H1 (cell line): ENCODE results near the gene ACTG2. TPM values are rescaled to one million over a fixed set of nuclear protein-coding genes. Genes with fewer than 3 reads are reported as not detected.

ENCODE experiments used
- CTCF ChIA-PET: fragments of 300-600 bp; sonication (Branson Sonifier 250); formaldehyde crosslinking; loops from one replicate; lab custom pipeline; 2021; ENCODE audit not compliant: partially characterized antibody; lab: Charles Lee
- POLR2A ChIA-PET: fragments of 300-600 bp; sonication (Branson Sonifier 250); formaldehyde crosslinking; loops from one replicate; lab custom pipeline; 2021; ENCODE audit warnings: inconsistent platforms; ENCODE audit not compliant: partially characterized antibody; lab: Charles Lee
- DNase-seq, 2 experiments: peaks; one replicate each; pipeline versions ENCODE4 v3.0.0 to v3.0.0-alpha.2; 2010 to 2022; ENCODE audit warnings: low spot score in 2 of 2, low read depth in 1 of 2, mixed read lengths in 1 of 2
- FAIRE-seq: peaks from 2 replicates; lab custom pipeline; 2011; peaks lifted over from hg19 to GRCh38; lab: Jason Lieb, UNC
- H2AFZ ChIP-seq: 2 replicates; pipeline ENCODE4 v1.8.1; 2012; ENCODE audit warnings: low read length, inconsistent platforms
- H2AK5ac ChIP-seq: 2 replicates; pipeline ENCODE4 v1.6.1; 2013; ENCODE audit warnings: low read depth, low read length
- H2BK120ac ChIP-seq: replicated peaks from 2 replicates; pipeline ENCODE3; 2013; ENCODE audit warnings: low read depth, low read length, inconsistent platforms
- H2BK12ac ChIP-seq: 2 replicates; pipeline ENCODE4 v1.6.1; 2013; ENCODE audit warnings: low read depth, low read length
- H2BK15ac ChIP-seq: 2 replicates; pipeline ENCODE4 v1.6.1; 2013; ENCODE audit warnings: low read length
- H2BK20ac ChIP-seq: 2 replicates; pipeline ENCODE4 v1.6.1; 2013; ENCODE audit warnings: low read length
- H2BK5ac ChIP-seq: 2 replicates; pipeline ENCODE4 v1.6.1; 2013; ENCODE audit warnings: low read depth, low read length
- H3K14ac ChIP-seq: 2 replicates; pipeline ENCODE4 v1.6.1; 2013; ENCODE audit warnings: inconsistent platforms; ENCODE audit not compliant: insufficient read length
- H3K18ac ChIP-seq: 2 replicates; pipeline ENCODE4 v1.6.1; 2013; ENCODE audit warnings: low read length; ENCODE audit errors: extremely low read depth
- H3K23ac ChIP-seq: 2 replicates; pipeline ENCODE4 v1.6.1; 2013; ENCODE audit warnings: inconsistent platforms; ENCODE audit not compliant: insufficient read length
- H3K23me2 ChIP-seq: 2 replicates; pipeline ENCODE4 v1.6.1; 2013; ENCODE audit warnings: low read depth, low read length
- H3K27ac ChIP-seq: 2 replicates; pipeline ENCODE4 v1.6.1; 2011; ENCODE audit warnings: low read depth, low read length, inconsistent platforms
- H3K27me3 ChIP-seq, 4 experiments: replicated peaks in 1 of 4; 1 replicate in 1 of 4; 2 replicates in 3 of 4; pipeline versions ENCODE4 v1.6.1 to v1.8.1; 2011 to 2013; ENCODE audit warnings: low read length in 3 of 4, mild to moderate bottlenecking in 3 of 4, inconsistent platforms in 2 of 4, mixed read lengths in 2 of 4, moderate library complexity in 1 of 4; ENCODE audit not compliant: control insufficient read depth in 3 of 4, insufficient read depth in 3 of 4; ENCODE audit errors: extremely low read depth in 1 of 4
- H3K36me3 ChIP-seq, 4 experiments: 2 replicates each; pipeline versions ENCODE4 v1.6.1 to v1.8.1; 2011 to 2013; ENCODE audit warnings: mild to moderate bottlenecking in 4 of 4, low read length in 3 of 4, moderate library complexity in 2 of 4, control low read depth in 1 of 4, inconsistent platforms in 1 of 4; ENCODE audit not compliant: insufficient read depth in 4 of 4, control insufficient read depth in 2 of 4
- H3K4ac ChIP-seq: replicated peaks from 2 replicates; pipeline ENCODE3; 2013; ENCODE audit warnings: low read length, low read depth, mixed read lengths, inconsistent platforms; ENCODE audit not compliant: insufficient read length
- H3K4me1 ChIP-seq, 4 experiments: replicated peaks in 1 of 4; 1 replicate in 1 of 4; 2 replicates in 3 of 4; pipeline versions ENCODE4 v1.6.1 to v1.8.1; 2011 to 2013; ENCODE audit warnings: low read length in 3 of 4, inconsistent platforms in 2 of 4, mixed read lengths in 1 of 4; ENCODE audit not compliant: insufficient read depth in 4 of 4, control insufficient read depth in 3 of 4
- H3K4me2 ChIP-seq, 2 experiments: 2 replicates each; pipeline versions ENCODE4 v1.6.1 to v1.8.1; 2011 to 2013; ENCODE audit warnings: low read depth in 2 of 2, low read length in 2 of 2, control low read depth in 1 of 2, inconsistent platforms in 1 of 2, mild to moderate bottlenecking in 1 of 2; ENCODE audit not compliant: insufficient read depth in 1 of 2
- H3K4me3 ChIP-seq, 4 experiments: fragments of 200-600, 300-600 bp in 1 of 4; sonication (generic), shearing (Covaris generic), sonication (Bioruptor Twin) in 1 of 4; 2 replicates each; pipeline versions ENCODE4 v1.5.1 to v1.8.1; 2011 to 2016; ENCODE audit warnings: low read length in 4 of 4, low read depth in 3 of 4, control low read depth in 2 of 4, inconsistent platforms in 2 of 4, mild to moderate bottlenecking in 2 of 4, mixed read lengths in 1 of 4, moderate library complexity in 1 of 4; ENCODE audit not compliant: insufficient read depth in 2 of 4; ENCODE audit errors: extremely low read depth in 1 of 4
- H3K56ac ChIP-seq: replicated peaks from 2 replicates; pipeline ENCODE3; 2013; ENCODE audit warnings: low read depth, mild to moderate bottlenecking, mixed read lengths, low read length, inconsistent platforms; ENCODE audit not compliant: insufficient read length
- H3K79me1 ChIP-seq: 2 replicates; pipeline ENCODE4 v1.6.1; 2013; ENCODE audit warnings: low read depth, low read length, control low read depth
- H3K79me2 ChIP-seq, 2 experiments: 2 replicates each; pipeline versions ENCODE4 v1.6.1 to v1.8.1; 2012 to 2013; ENCODE audit warnings: low read length in 2 of 2, mild to moderate bottlenecking in 2 of 2, inconsistent platforms in 1 of 2; ENCODE audit not compliant: insufficient read depth in 2 of 2, control insufficient read depth in 1 of 2
- H3K9ac ChIP-seq, 4 experiments: replicated peaks in 1 of 4; 1 replicate in 1 of 4; 2 replicates in 3 of 4; pipeline versions ENCODE4 v1.6.1 to v1.8.1; 2011 to 2013; ENCODE audit warnings: low read depth in 3 of 4, low read length in 3 of 4, control low read depth in 2 of 4, mild to moderate bottlenecking in 2 of 4, moderate library complexity in 2 of 4, inconsistent platforms in 1 of 4; ENCODE audit errors: extremely low read depth in 1 of 4
- H3K9me3 ChIP-seq, 2 experiments: 2 replicates each; pipeline versions ENCODE4 v1.6.1 to v1.8.1; 2012 to 2013; ENCODE audit warnings: mild to moderate bottlenecking in 2 of 2, moderate library complexity in 2 of 2, control low read depth in 1 of 2, inconsistent platforms in 1 of 2, low read depth in 1 of 2, low read length in 1 of 2, mixed read lengths in 1 of 2; ENCODE audit not compliant: insufficient read depth in 2 of 2
- H4K20me1 ChIP-seq, 2 experiments: replicated peaks in 1 of 2; 2 replicates each; pipeline versions ENCODE3 to v1.8.1; 2011 to 2013; ENCODE audit warnings: inconsistent platforms in 2 of 2, low read length in 2 of 2, mild to moderate bottlenecking in 1 of 2; ENCODE audit not compliant: insufficient read depth in 2 of 2, control insufficient read depth in 1 of 2
- H4K5ac ChIP-seq: 2 replicates; pipeline ENCODE4 v1.6.1; 2013; ENCODE audit warnings: low read length, low read depth, mixed read lengths, inconsistent platforms; ENCODE audit not compliant: insufficient read length
- H4K8ac ChIP-seq: 2 replicates; pipeline ENCODE4 v1.8.0; 2013; ENCODE audit warnings: mild to moderate bottlenecking, moderate library complexity, low read length, inconsistent platforms; ENCODE audit not compliant: insufficient read depth; ENCODE audit errors: extremely low read depth
- H4K91ac ChIP-seq: replicated peaks from 2 replicates; pipeline ENCODE3; 2013; ENCODE audit warnings: low read length, mixed read lengths, inconsistent platforms; ENCODE audit not compliant: insufficient read length
- BCL11A ChIP-seq, 2 experiments: IDR thresholded peaks; one replicate each; pipeline ENCODE4 v1.6.1; 2011; ENCODE audit warnings: low read depth in 2 of 2, low read length in 2 of 2, mild to moderate bottlenecking in 2 of 2
- FOSL1 ChIP-seq: IDR thresholded peaks from 2 replicates; pipeline ENCODE4 v1.6.1; 2011; ENCODE audit warnings: mild to moderate bottlenecking, low read depth, low read length, moderate library complexity; ENCODE audit not compliant: insufficient read depth
- KDM5A ChIP-seq: fragments of 200-600 bp; IDR thresholded peaks from 2 replicates; pipeline ENCODE4 v1.7.1; 2012; ENCODE audit warnings: mild to moderate bottlenecking, low read length, inconsistent platforms, mixed read lengths
- POLR2AphosphoS5 ChIP-seq: IDR thresholded peaks from 2 replicates; pipeline ENCODE4 v1.6.1; 2011; ENCODE audit warnings: low read depth, low read length
- TAF1 ChIP-seq: IDR thresholded peaks from 2 replicates; pipeline ENCODE4 v1.6.1; 2011; ENCODE audit warnings: mild to moderate bottlenecking, low read depth, low read length
- TBP ChIP-seq: IDR thresholded peaks from 2 replicates; pipeline ENCODE4 v1.6.1; 2011; ENCODE audit warnings: low read depth, low read length, improper control_type of control experiment
- WGBS, 2 experiments: shearing (Covaris generic) in 1 of 2; methylation state at CpG; one replicate each; pipeline versions ENCODE4 v1.1.6 to v1.1.7; 2013 to 2015; ENCODE audit warnings: low lambda C conversion rate in 2 of 2, mixed read lengths in 2 of 2, inconsistent platforms in 1 of 2, low coverage in 1 of 2, missing lambda C conversion rate in 1 of 2; ENCODE audit not compliant: insufficient replicate concordance in 2 of 2, insufficient coverage in 1 of 2, insufficient read length in 1 of 2; ENCODE audit errors: extremely low coverage in 1 of 2, missing lambda C conversion rate in 1 of 2; 5-methylcytosine and 5-hydroxymethylcytosine counted together
- polyA plus RNA-seq, 7 experiments: library from polyadenylated mRNA; depleted of rRNA in 3 of 7; stranded (reverse) in 5 of 7; unstranded in 2 of 7; fragments of >200 nt in 5 of 7; fragments of 200-250 nt in 2 of 7; gene quantifications; 1 replicate in 5 of 7; 2 replicates in 1 of 7; 4 replicates in 1 of 7; pipeline versions ENCODE4 v1.2.1 to v1.2.3, GENCODE V29; 2011 to 2013; ENCODE audit warnings: missing spikeins in 2 of 7, mixed read lengths in 2 of 7
- total RNA-seq: library from RNA; stranded (reverse); fragmentation: NEBNext Ultra II Directional; extraction: Animal tissue kit (Norgen Biotek cat#: 25700); gene quantifications from 2 replicates; pipeline ENCODE4 v1.2.1, GENCODE V29; 2021
- TF ChIP-seq, protein P1 (sequence below): IDR thresholded peaks from 2 replicates; pipeline ENCODE4 v1.6.1; 2011; ENCODE audit warnings: low read depth, mild to moderate bottlenecking, low read length; ENCODE audit not compliant: insufficient read depth

ACTG2 gene
- total and polyA plus RNA-seq, 2 of the 8 experiments (the other 6 are each of a cell fraction or from before 2014, with no cell fraction given): 6.2 to 13.7 TPM

GRCh38 chr2:73910873-73911547 lies 18.2 kb downstream of the ACTG2 start:
- no peak for DNase-seq
- Histone ChIP-seq H3K27me3 (no peaks in the 10 kb centered on the region), H2BK20ac (no peak overlapping the region), H3K4me1 (peaks cover 0 to 5% (median under 1%) of the 10 kb centered on the region in 4 experiments; a peak in 2 of 7 replicates), H2BK12ac (no peak overlapping the region), H2AK5ac (no peak overlapping the region), H3K18ac (no peak overlapping the region), H3K23ac (no peak overlapping the region), H2BK5ac (no peak overlapping the region), H3K4me2 (no peak overlapping the region), H4K20me1 (no peaks in the 10 kb centered on the region), H3K27ac (no peak overlapping the region), H3K79me1 (no peaks in the 10 kb centered on the region), H3K9me3 (no peaks in the 10 kb centered on the region), H4K91ac (no peak overlapping the region), H4K5ac (no peak overlapping the region), H3K79me2 (no peaks in the 10 kb centered on the region), H3K36me3 (no peaks in the 10 kb centered on the region), H4K8ac (no peak overlapping the region), H3K23me2 (no peaks in the 10 kb centered on the region), H3K4ac (no peak overlapping the region), H2BK120ac (no peak overlapping the region), H3K9ac (no peak overlapping the region), H3K14ac (no peak overlapping the region), H3K4me3 (no peak overlapping the region), H2AFZ (no peak overlapping the region), H3K56ac (no peak overlapping the region)
- ChIA-PET POLR2A (interaction anchor here (0.6 to 1.3 kb wide), 3 partner anchors 10 to 288 kb away, joined by 4 read pairs; partner anchors contain the start of gene MTHFD2), CTCF (interaction anchor here (0.6 to 3.2 kb wide), 11 partner anchors 9 to 318 kb away, joined by 3 to 21 read pairs (median 3); no protein-coding TSS in a partner anchor)
- no peak for FAIRE-seq
- 72% methylated on average over 6 of the region's 6 CpGs; no CpG with 5 or more reads in 1 of the 2 experiments for WGBS, 2 experiments
- TF ChIP-seq POLR2AphosphoS5: no peak
- no peak for TF ChIP-seq BCL11A (IDR thresholded peaks at IDR 0.05; ENCODE audit: low read depth in 2 of 2, low read length in 2 of 2)
- TF ChIP-seq, protein P1, sequence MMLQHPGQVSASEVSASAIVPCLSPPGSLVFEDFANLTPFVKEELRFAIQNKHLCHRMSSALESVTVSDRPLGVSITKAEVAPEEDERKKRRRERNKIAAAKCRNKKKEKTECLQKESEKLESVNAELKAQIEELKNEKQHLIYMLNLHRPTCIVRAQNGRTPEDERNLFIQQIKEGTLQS: no peak
- no peak for TF ChIP-seq FOSL1
- TF ChIP-seq TAF1: no peak
- TF ChIP-seq KDM5A: no peak
- no peak for TF ChIP-seq TBP
- TF ChIP-seq, all 59 proteins: peak for 0
- H2BK15ac ChIP-seq: no peak overlapping the region
